ENCODE data around the gene ALDOC. TPM values are rescaled to one million over a fixed set of nuclear protein-coding genes. Genes with fewer than 3 reads are reported as not detected.

The ALDOC gene
- polyA plus RNA-seq, 2 of the 4 experiments (the other 2 are of a cell fraction), result 1.9 to 6.3 TPM

DNA sequence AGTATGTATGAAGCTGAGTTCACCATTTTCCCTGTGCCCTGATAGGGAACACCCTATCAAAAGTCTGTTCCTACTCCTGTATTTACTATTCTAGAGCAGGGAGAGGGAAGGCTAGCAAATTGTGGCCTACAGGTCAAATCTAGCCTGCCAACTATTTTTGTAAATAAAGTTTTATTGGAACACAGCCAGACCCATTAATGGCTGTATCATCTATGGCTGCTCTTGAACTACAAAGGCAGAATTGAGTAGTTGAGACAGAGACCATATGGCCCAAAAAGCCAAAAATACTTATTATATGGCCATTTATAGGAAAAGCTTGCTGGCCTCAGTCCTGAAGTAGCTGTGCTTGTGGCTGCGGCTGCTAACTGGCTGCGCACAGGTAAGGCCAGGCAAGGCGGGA lies 4.3 kb upstream of the ALDOC start:
- FAIRE-seq (no peak), ATAC-seq (no peak), DNase-seq (ENCODE audit: low read depth in 1 of 2, low spot score in 1 of 2) (no peak)
- ChIA-PET POLR2A (no interaction called here), CTCF (interaction anchor here (1.0 to 2.3 kb wide), 4 partner anchors 10 to 86 kb away, joined by 3 to 6 read pairs (median 4); partner anchors contain the start of gene RSKR)
- no peaks in the 10 kb centered on the region for H3K9me3 ChIP-seq
- H3K4me2 ChIP-seq, result no peak overlapping the region
- 95% methylated on average over 3 of the region's 3 CpGs for WGBS (ENCODE audit: missing lambda C conversion rate)
- no peak overlapping the region for H3K27ac ChIP-seq
- H3K4me1 ChIP-seq, result peaks cover 4% of the 10 kb centered on the region; the same call in 2 of the 3 replicates
- TF ChIP-seq BHLHE40 (IDR thresholded peaks at IDR 0.05; ENCODE audit: low read depth, low read length) (no peak), JUNB (IDR thresholded peaks at IDR 0.05) (no peak), SMC3 (IDR thresholded peaks at IDR 0.05) (no peak), HDAC2 (IDR thresholded peaks at IDR 0.05) (no peak), EP300 (IDR thresholded peaks at IDR 0.05) (no peak), MAFK (IDR thresholded peaks at IDR 0.05; ENCODE audit: partially characterized antibody) (no peak), HOXB5 (CRISPR knock-in tag; IDR thresholded peaks at IDR 0.05) (no peak), CBX8 (IDR thresholded peaks at IDR 0.05) (no peak), KDM5A (IDR thresholded peaks at IDR 0.05) (no peak), ZC3H11A (IDR thresholded peaks at IDR 0.05) (no peak), GATA3 (IDR thresholded peaks at IDR 0.05; ENCODE audit: borderline replicate concordance) (no peak), CHD4 (IDR thresholded peaks at IDR 0.05; ENCODE audit: borderline replicate concordance) (no peak), HOXB13 (CRISPR knock-in tag; IDR thresholded peaks at IDR 0.05; ENCODE audit: low read depth) (no peak), TP53 (CRISPR knock-in tag; IDR thresholded peaks at IDR 0.05) (no peak), RARB (CRISPR knock-in tag; IDR thresholded peaks at IDR 0.05) (no peak), TFCP2L1 (CRISPR knock-in tag; IDR thresholded peaks at IDR 0.05) (no peak), ZFP36 (IDR thresholded peaks at IDR 0.05; ENCODE audit: borderline replicate concordance, partially characterized antibody) (no peak), KDM1A (IDR thresholded peaks at IDR 0.05; ENCODE audit: low read depth) (no peak), ZNF302 (CRISPR knock-in tag; IDR thresholded peaks at IDR 0.05) (no peak)
- TF ChIP-seq, protein P1, sequence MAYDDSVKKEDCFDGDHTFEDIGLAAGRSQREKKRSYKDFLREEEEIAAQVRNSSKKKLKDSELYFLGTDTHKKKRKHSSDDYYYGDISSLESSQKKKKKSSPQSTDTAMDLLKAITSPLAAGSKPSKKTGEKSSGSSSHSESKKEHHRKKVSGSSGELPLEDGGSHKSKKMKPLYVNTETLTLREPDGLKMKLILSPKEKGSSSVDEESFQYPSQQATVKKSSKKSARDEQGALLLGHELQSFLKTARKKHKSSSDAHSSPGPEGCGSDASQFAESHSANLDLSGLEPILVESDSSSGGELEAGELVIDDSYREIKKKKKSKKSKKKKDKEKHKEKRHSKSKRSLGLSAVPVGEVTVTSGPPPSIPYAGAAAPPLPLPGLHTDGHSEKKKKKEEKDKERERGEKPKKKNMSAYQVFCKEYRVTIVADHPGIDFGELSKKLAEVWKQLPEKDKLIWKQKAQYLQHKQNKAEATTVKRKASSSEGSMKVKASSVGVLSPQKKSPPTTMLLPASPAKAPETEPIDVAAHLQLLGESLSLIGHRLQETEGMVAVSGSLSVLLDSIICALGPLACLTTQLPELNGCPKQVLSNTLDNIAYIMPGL (CRISPR knock-in tag; IDR thresholded peaks at IDR 0.05; ENCODE audit: borderline replicate concordance), result no peak
- no peak overlapping the region for H3K4me3 ChIP-seq

DNA sequence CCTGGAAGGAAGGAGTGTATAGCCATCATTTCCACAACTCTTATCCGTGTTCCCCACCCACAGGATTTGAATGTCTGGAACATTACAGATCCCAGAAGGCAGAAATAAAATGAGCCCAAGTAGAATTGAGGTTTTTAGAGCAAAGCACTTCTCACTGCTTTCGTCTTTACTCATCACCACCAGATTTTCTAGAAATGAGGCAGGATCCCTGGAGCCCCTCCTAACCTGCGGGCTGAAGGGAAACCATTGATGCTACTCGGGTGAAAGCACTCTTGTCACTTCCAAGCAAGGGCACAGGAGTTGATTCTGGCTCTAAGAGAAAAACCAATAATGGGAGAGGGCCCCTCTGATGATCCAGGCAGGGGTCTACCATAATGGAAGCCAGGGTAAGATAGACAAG lies 2.8 kb upstream of the ALDOC start:
- TF ChIP-seq EHF (CRISPR knock-in tag; IDR thresholded peaks at IDR 0.05) (no peak), SMC3 (IDR thresholded peaks at IDR 0.05) (no peak), ZC3H11A (IDR thresholded peaks at IDR 0.05) (no peak), KDM5A (IDR thresholded peaks at IDR 0.05) (no peak), RARB (CRISPR knock-in tag; IDR thresholded peaks at IDR 0.05) (no peak), HDAC2 (IDR thresholded peaks at IDR 0.05) (no peak), JUN (IDR thresholded peaks at IDR 0.05) (no peak), TP53 (CRISPR knock-in tag; IDR thresholded peaks at IDR 0.05) (no peak), HEYL (CRISPR knock-in tag; IDR thresholded peaks at IDR 0.05) (no peak), SREBF2 (IDR thresholded peaks at IDR 0.05) (no peak), RFX5 (IDR thresholded peaks at IDR 0.05) (no peak), CHD4 (IDR thresholded peaks at IDR 0.05; ENCODE audit: borderline replicate concordance) (no peak), HOXB5 (CRISPR knock-in tag; IDR thresholded peaks at IDR 0.05) (no peak), CBX2 (IDR thresholded peaks at IDR 0.05; ENCODE audit: borderline replicate concordance, low read depth) (no peak), FOSB (CRISPR knock-in tag; IDR thresholded peaks at IDR 0.05) (no peak), NFE2L2 (conservative IDR thresholded peaks at IDR 0.05; ENCODE audit: low read length) (no peak)
- TF ChIP-seq, protein P1 (CRISPR knock-in tag; IDR thresholded peaks at IDR 0.05; ENCODE audit: borderline replicate concordance), result no peak
- TF ChIP-seq, protein P2, sequence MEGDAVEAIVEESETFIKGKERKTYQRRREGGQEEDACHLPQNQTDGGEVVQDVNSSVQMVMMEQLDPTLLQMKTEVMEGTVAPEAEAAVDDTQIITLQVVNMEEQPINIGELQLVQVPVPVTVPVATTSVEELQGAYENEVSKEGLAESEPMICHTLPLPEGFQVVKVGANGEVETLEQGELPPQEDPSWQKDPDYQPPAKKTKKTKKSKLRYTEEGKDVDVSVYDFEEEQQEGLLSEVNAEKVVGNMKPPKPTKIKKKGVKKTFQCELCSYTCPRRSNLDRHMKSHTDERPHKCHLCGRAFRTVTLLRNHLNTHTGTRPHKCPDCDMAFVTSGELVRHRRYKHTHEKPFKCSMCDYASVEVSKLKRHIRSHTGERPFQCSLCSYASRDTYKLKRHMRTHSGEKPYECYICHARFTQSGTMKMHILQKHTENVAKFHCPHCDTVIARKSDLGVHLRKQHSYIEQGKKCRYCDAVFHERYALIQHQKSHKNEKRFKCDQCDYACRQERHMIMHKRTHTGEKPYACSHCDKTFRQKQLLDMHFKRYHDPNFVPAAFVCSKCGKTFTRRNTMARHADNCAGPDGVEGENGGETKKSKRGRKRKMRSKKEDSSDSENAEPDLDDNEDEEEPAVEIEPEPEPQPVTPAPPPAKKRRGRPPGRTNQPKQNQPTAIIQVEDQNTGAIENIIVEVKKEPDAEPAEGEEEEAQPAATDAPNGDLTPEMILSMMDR (IDR thresholded peaks at IDR 0.05), result no peak
- ATAC-seq (no peak), DNase-seq (ENCODE audit: low read depth in 1 of 2, low spot score in 1 of 2) (no peak), FAIRE-seq (no peak)
- Histone ChIP-seq H3K9me3 (no peaks in the 10 kb centered on the region), H3K27ac (no peak overlapping the region), H3K4me2 (no peak overlapping the region), H3K4me1 (peaks cover 4% of the 10 kb centered on the region; the same call in 2 of the 3 replicates), H3K4me3 (no peak overlapping the region)
- ChIA-PET POLR2A (no interaction called here), CTCF (no interaction called here)
- WGBS (ENCODE audit: missing lambda C conversion rate), result 93% methylated on average over 4 of the region's 4 CpGs
